Hepatocyte (in vitro differentiated cells): ENCODE results near the gene FASN.

ENCODE experiments used
- CTCF ChIP-seq: fragments of 200-600 bp; sonication (generic); IDR thresholded peaks from 2 replicates; pipeline ENCODE4 v1.5.1; 2016; ENCODE audit warnings: antibody characterized with exemption, mild to moderate bottlenecking; ENCODE audit not compliant: poor library complexity
- EZH2 ChIP-seq: fragments of 200-600 bp; sonication (generic); IDR thresholded peaks from 2 replicates; pipeline ENCODE4 v1.6.1; 2016; ENCODE audit warnings: antibody characterized with exemption, mild to moderate bottlenecking, borderline replicate concordance
- EZH2phosphoT487 ChIP-seq: fragments of 200-600 bp; sonication (generic); IDR thresholded peaks from one replicate; pipeline ENCODE4 v1.6.1; 2018; ENCODE audit warnings: antibody characterized with exemption, mild to moderate bottlenecking, low read depth, moderate library complexity; ENCODE audit not compliant: unreplicated experiment, severe bottlenecking

- no peak for TF ChIP-seq CTCF
- no peak for TF ChIP-seq EZH2
- no peak for TF ChIP-seq EZH2phosphoT487
These were observed 4.9 kb downstream of the FASN start for GRCh38 chr17:82092995-82093751.
